Measurements from ENCODE around the gene CFAP251.
A peak's percentile ranks its signal among the peaks of the same experiment; 100 is the strongest.

CFAP251 gene

DNA sequence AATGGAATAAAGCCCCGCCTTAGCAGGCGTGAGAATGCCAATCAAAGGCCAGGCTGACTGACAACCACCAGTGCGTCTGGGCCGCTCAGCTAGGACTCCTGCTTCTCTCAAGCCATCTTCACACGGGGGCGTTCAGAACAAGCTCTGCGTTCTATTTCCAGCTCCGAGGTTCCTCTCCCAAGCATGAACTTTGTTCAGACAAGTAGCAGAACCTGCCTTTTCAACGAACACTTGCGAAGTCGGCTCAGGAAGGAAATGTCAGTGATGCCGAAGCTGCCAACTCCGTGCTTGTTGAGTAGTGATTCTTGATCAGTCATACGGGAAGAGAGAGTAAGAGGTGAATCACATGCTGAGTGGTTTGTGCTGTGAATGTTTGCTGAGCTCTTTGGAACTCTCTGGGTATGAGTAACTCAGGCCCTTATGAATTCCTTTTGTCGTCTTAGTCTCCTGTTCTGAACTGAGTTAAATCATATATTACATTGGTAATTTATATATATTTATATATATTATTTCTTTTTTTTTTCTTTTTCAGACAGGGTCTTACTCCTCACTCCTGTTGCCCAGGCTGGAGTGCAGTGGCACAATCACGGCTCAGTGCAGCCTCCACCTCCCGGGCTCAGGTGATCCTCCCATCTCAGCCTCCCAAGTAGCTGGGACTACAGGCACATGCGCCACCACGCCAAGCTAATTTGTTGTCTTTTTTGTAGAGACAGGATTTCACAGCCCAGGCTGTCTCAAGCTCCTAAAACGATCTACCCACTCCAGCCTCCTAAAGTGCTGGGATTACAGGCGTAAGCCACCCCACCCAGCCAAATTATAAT is 73.9 kb downstream of the CFAP251 start:
- peak overlapping the region; percentile 58 for H3K4me3 Mint-ChIP-seq
- no peaks in the 10 kb centered on the region for H3K9me3 Mint-ChIP-seq
- ATAC-seq (peak; percentile 98), DNase-seq (ENCODE audit: low spot score in 2 of 2) (peak; percentile 40 to 78)
- peaks cover 25% of the 10 kb centered on the region for H3K4me1 Mint-ChIP-seq
- no peaks in the 10 kb centered on the region for H3K36me3 Mint-ChIP-seq
- H3K27ac Mint-ChIP-seq: peak overlapping the region; percentile 83

GRCh38 chr12:121996050-121996944 is 77.9 kb downstream of the CFAP251 start:
- ATAC-seq (no peak), DNase-seq (ENCODE audit: low spot score in 2 of 2) (no peak)
- Mint-ChIP-seq H3K4me3 (no peak overlapping the region), H3K27ac (no peak overlapping the region), H3K4me1 (peaks cover 10% of the 10 kb centered on the region), H3K36me3 (no peaks in the 10 kb centered on the region), H3K9me3 (no peaks in the 10 kb centered on the region)

DNA sequence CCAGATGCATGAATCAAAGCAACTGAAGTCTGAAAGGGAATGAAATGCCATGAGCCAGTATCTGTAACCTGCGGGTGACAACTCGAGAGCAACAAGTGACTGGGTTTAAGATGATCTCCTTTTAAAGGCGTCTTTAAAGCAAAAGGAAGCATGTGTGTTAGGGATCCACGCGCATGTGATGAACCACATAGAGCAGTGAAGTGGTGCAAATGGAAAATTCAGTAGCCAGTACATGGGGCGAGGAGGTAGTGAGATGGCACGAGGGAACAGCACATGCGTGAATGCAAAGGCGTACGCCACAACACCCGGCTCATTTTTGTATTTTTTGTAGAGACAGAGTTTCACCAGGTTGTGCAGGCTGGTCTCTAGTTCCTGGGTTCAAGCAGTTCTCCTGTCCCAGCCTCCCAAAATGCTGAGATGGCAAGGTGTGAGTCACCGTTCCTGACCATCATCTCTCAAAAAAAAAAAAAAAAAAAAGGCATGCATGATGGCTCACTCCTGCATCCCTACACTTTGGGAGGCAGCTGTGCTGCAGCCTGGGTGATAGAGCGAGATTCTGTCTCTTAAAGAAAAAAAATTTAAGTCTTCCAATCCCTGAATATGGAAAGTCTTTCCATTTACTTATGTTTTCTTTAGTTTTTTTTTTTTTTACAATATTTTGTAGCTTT is 78.7 kb downstream of the CFAP251 start:
- Mint-ChIP-seq H3K27ac (no peak overlapping the region), H3K9me3 (no peaks in the 10 kb centered on the region), H3K4me3 (no peak overlapping the region), H3K4me1 (peaks cover 3% of the 10 kb centered on the region), H3K36me3 (no peaks in the 10 kb centered on the region)
- ATAC-seq: no peak
- DNase-seq (ENCODE audit: low spot score in 2 of 2): no peak

GRCh38 chr12:122001466-122002209 is 83.2 kb downstream of the CFAP251 start:
- no peak overlapping the region for H3K27ac Mint-ChIP-seq
- DNase-seq (ENCODE audit: low spot score in 2 of 2) (no peak), ATAC-seq (no peak)
- peaks cover 14% of the 10 kb centered on the region for H3K4me1 Mint-ChIP-seq
- no peaks in the 10 kb centered on the region for H3K9me3 Mint-ChIP-seq
- no peak overlapping the region for H3K4me3 Mint-ChIP-seq
- no peaks in the 10 kb centered on the region for H3K36me3 Mint-ChIP-seq

- no peaks in the 10 kb centered on the region for H3K9me3 Mint-ChIP-seq
- ATAC-seq (peak; percentile 61), DNase-seq (ENCODE audit: low spot score in 2 of 2) (no peak)
- no peaks in the 10 kb centered on the region for H3K36me3 Mint-ChIP-seq
- peaks cover 18% of the 10 kb centered on the region for H3K4me1 Mint-ChIP-seq
- H3K27ac Mint-ChIP-seq: no peak overlapping the region
- no peak overlapping the region for H3K4me3 Mint-ChIP-seq
Measured at GRCh38 chr12:122003651-122004611, 85.5 kb downstream of the CFAP251 start.

DNA sequence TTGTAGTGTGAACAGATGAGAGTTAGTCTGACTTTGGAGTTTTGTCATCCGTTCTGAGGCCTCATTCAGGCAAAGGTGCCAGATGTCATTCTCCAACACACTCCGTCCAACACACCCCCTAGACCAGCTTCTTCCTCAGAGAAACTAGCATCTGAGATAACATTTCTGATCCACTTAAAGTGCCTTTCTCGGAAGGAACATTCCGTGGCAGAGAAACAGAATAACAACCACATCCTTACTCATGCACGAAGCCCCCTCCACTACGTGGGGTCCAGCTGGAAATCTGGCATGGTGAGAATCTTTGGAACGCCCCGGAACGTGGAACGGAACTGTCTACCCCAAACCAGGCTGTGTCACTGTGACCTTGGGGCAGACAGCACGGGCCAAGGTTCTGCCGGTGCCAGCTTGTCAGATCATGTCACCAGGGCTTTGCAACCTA is 86.3 kb downstream of the CFAP251 start:
- Mint-ChIP-seq H3K4me1 (peaks cover 18% of the 10 kb centered on the region), H3K27ac (no peak overlapping the region), H3K4me3 (no peak overlapping the region), H3K9me3 (no peaks in the 10 kb centered on the region), H3K36me3 (no peaks in the 10 kb centered on the region)
- ATAC-seq: no peak
- no peak for DNase-seq (ENCODE audit: low spot score in 2 of 2)

DNA sequence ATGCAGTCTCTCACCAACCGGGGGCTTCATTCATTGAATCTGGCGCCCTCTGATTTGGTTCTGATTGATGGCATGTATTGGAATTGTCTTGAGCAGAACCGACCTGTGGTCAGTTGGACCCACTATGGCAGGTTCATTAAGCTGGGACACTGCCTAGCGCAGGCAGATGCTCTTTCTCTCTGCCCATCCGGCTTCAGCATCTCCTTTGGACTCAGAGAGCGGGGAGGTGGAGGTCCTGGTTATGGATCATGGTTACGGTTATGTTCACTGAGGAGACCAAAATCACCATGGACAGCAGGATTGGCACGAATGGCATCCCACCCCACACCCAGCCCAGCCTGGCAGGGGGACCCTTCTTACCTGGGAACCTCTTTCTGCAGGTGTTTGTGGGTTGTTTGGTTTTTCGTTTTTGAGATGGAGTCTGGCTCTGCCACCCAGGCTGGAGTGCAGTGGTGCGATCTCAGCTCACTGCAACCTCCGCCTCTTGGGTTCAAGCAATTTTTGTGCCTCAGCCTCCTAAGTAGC is 86.9 kb downstream of the CFAP251 start:
- Mint-ChIP-seq H3K27ac (no peak overlapping the region), H3K36me3 (no peaks in the 10 kb centered on the region), H3K4me3 (no peak overlapping the region), H3K9me3 (no peaks in the 10 kb centered on the region), H3K4me1 (peaks cover 18% of the 10 kb centered on the region)
- no peak for ATAC-seq
- DNase-seq (ENCODE audit: low spot score in 2 of 2): no peak

DNA sequence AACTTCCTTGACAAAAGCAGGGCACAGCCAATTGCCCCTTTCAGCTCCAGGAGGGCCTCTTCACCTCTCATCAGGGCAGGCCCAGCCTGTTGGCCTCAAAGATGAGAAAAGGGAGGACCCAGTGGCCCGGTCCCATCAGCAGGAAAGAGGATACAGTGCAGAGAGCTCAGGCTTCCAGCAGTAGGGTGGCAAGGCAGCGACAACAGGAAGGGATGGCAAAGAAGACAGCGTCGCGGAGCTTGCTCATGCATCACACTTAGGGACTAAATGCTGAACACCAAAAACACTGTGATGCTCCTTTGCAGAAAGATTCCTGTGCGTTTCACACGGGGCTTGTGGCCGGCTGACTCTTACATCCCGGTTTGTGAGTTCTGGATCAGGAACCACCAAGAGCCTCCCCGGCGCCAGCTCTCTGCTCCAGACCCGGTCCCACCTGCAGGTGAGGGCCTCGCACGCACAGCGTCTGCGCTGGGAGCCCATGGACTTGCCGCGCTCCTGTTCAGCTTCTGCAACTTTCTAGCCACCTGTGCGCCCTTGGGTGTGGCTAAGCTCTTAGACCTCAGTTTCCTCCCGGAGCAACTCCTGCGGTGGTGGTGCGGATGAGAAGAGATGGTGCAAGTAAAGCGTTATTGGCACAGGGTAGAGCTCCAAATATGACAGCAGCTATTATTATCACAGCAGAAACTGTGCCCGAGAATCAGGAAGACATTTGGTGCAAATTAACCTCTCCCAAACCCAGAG is 88.0 kb downstream of the CFAP251 start:
- no peaks in the 10 kb centered on the region for H3K36me3 Mint-ChIP-seq
- peaks cover 18% of the 10 kb centered on the region for H3K4me1 Mint-ChIP-seq
- H3K9me3 Mint-ChIP-seq: no peaks in the 10 kb centered on the region
- peak overlapping the region; percentile 27 for H3K27ac Mint-ChIP-seq
- peak; percentile 34 for ATAC-seq
- no peak for DNase-seq (ENCODE audit: low spot score in 2 of 2)
- peak overlapping the region; percentile 35 for H3K4me3 Mint-ChIP-seq

DNA sequence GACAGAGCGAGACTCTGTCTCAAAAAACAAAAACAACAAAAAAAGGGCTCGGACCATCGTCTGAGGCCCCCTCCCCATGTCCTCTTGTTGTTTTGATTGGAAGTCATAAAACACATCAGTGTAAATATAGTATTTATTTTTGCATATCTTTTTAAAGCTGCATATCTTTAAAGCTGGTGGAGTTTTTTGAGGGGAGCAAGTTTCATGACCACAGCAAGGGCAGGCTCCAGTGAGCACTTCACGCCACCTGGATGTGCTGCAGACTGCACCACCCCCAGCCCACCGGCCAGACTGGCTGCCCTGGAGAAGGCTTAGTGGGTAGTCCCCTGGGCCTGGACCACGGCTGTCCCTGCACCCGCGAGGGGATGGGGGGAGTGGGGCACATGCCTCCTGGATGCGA is 91.3 kb downstream of the CFAP251 start:
- Mint-ChIP-seq H3K4me3 (no peak overlapping the region), H3K4me1 (peaks cover 12% of the 10 kb centered on the region), H3K9me3 (no peaks in the 10 kb centered on the region), H3K36me3 (no peaks in the 10 kb centered on the region), H3K27ac (no peak overlapping the region)
- DNase-seq (ENCODE audit: low spot score in 2 of 2): no peak
- no peak for ATAC-seq

GRCh38 chr12:122012184-122012583 is 93.8 kb downstream of the CFAP251 start:
- no peaks in the 10 kb centered on the region for H3K9me3 Mint-ChIP-seq
- ATAC-seq (no peak), DNase-seq (ENCODE audit: low spot score in 2 of 2) (no peak)
- no peaks in the 10 kb centered on the region for H3K4me1 Mint-ChIP-seq
- H3K4me3 Mint-ChIP-seq: no peak overlapping the region
- H3K36me3 Mint-ChIP-seq: no peaks in the 10 kb centered on the region
- H3K27ac Mint-ChIP-seq: no peak overlapping the region

- H3K4me3 Mint-ChIP-seq: no peak overlapping the region
- no peak overlapping the region for H3K27ac Mint-ChIP-seq
- DNase-seq (ENCODE audit: low spot score in 2 of 2) (no peak), ATAC-seq (peak; percentile 70)
- H3K9me3 Mint-ChIP-seq: no peaks in the 10 kb centered on the region
- H3K4me1 Mint-ChIP-seq: no peaks in the 10 kb centered on the region
- H3K36me3 Mint-ChIP-seq: no peaks in the 10 kb centered on the region
Measured at GRCh38 chr12:122013136-122013535, 94.7 kb downstream of the CFAP251 start.

DNA sequence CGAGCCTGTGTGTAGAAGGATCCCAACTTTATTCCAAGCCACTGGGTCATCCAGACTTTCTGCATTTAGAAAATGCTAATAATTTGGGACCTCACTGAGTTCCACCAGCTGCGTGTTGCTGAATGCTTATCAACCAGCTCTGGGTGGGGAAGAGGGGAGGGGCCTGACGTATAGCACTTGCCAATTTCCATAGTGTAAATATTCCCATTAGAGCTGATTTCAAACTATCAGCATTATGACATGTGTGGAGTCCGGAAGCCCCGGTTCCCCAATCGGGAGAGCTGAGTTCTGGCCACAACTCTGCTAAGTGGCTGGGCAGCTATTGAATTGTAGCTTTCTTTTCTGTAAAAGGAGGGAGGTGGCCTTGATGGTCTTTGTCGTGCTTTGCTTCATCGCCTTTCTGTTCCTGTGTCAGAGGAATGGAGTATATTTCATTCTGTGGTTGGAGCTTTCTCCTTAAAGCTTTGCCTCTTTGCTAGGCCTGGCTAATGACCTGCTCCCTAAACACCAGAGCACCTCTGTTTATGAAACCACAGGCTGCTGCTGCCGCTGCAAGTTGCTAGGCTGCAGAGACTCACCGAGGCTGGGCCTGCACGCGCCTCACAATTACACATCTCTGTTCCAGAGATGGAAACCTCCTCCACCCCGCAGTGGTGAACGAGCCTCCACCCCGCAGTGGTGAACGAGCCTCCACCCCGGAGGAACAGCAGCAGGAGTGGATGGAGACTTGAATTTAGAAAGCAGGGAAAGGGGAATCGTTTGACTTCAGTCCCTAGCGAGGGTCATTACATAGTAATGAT is 95.6 kb downstream of the CFAP251 start:
- peak; percentile 42 for ATAC-seq
- Mint-ChIP-seq H3K9me3 (peaks cover under 1% of the 10 kb centered on the region), H3K4me1 (no peaks in the 10 kb centered on the region), H3K36me3 (no peaks in the 10 kb centered on the region), H3K4me3 (no peak overlapping the region), H3K27ac (no peak overlapping the region)
- DNase-seq (ENCODE audit: low spot score in 2 of 2): no peak
